ENCODE results near the gene SMARCB1.

Gene SMARCB1

GRCh38 chr22:23780146-23780748, 6.5 kb upstream of the SMARCB1 start:
- no peak for DNase-seq (ENCODE audit: low read depth)

- DNase-seq (ENCODE audit: low read depth) = no peak
Measured at GRCh38 chr22:23781065-23781464, 5.7 kb upstream of the SMARCB1 start.

GRCh38 chr22:23781511-23782183, 5.1 kb upstream of the SMARCB1 start:
- no peak for DNase-seq (ENCODE audit: low read depth)

- no peak for DNase-seq (ENCODE audit: low read depth)
Measured at GRCh38 chr22:23782252-23782651, 4.5 kb upstream of the SMARCB1 start.

GRCh38 chr22:23782703-23783102, 4.1 kb upstream of the SMARCB1 start:
- DNase-seq (ENCODE audit: low read depth) = no peak

- no peak for DNase-seq (ENCODE audit: low read depth)
Measured at GRCh38 chr22:23783265-23784150, 3.3 kb upstream of the SMARCB1 start.

GRCh38 chr22:23784215-23784732, 2.5 kb upstream of the SMARCB1 start:
- no peak for DNase-seq (ENCODE audit: low read depth)

GRCh38 chr22:23786261-23786710, 480 bp upstream of the SMARCB1 start:
- no peak for DNase-seq (ENCODE audit: low read depth)

GRCh38 chr22:23787600-23787896, 782 bp downstream of the SMARCB1 start:
- no peak for DNase-seq (ENCODE audit: low read depth)

- no peak for DNase-seq (ENCODE audit: low read depth)
Measured at GRCh38 chr22:23787910-23788309, 1.1 kb downstream of the SMARCB1 start.

- no peak for DNase-seq (ENCODE audit: low read depth)
Measured at GRCh38 chr22:23789121-23789520, 2.4 kb downstream of the SMARCB1 start.

- no peak for DNase-seq (ENCODE audit: low read depth)
Measured at GRCh38 chr22:23789638-23790037, 2.9 kb downstream of the SMARCB1 start.

GRCh38 chr22:23790819-23791737, 4.3 kb downstream of the SMARCB1 start:
- DNase-seq (ENCODE audit: low read depth) = no peak

- no peak for DNase-seq (ENCODE audit: low read depth)
Measured at GRCh38 chr22:23791738-23792645, 5.2 kb downstream of the SMARCB1 start.

GRCh38 chr22:23793326-23793725, 6.6 kb downstream of the SMARCB1 start:
- no peak for DNase-seq (ENCODE audit: low read depth)

GRCh38 chr22:23796461-23796860, 9.7 kb downstream of the SMARCB1 start:
- no peak for DNase-seq (ENCODE audit: low read depth)

GRCh38 chr22:23800297-23801237, 13.8 kb downstream of the SMARCB1 start:
- no peak for DNase-seq (ENCODE audit: low read depth)

GRCh38 chr22:23801238-23801821, 14.6 kb downstream of the SMARCB1 start:
- no peak for DNase-seq (ENCODE audit: low read depth)

- no peak for DNase-seq (ENCODE audit: low read depth)
Measured at GRCh38 chr22:23801886-23802377, 15.2 kb downstream of the SMARCB1 start.
